ENCODE results near the gene SMARCD1. TPM values are rescaled to one million over a fixed set of nuclear protein-coding genes. Genes with fewer than 3 reads are reported as not detected.
A peak's percentile ranks its signal among the peaks of the same experiment; 100 is the strongest.

Gene SMARCD1
- total RNA-seq, 1 donor from 2014 or later: 108 TPM

GRCh38 chr12:50102646-50103309 lies 17.6 kb downstream of the SMARCD1 start:
- H3K27me3 Mint-ChIP-seq: no peaks in the 10 kb centered on the region
- CTCF ChIA-PET: interaction anchor here (1.6 to 2.4 kb wide), 2 partner anchors 9 to 15 kb away, joined by 8 to 9 read pairs; partner anchors contain the start of gene COX14
- no peak overlapping the region for H3K4me3 Mint-ChIP-seq
- TF ChIP-seq CTCF (IDR thresholded peaks at IDR 0.05): no peak
- ATAC-seq (ENCODE audit: low read depth) (peak; percentile 52), DNase-seq (no peak)
- H3K4me1 Mint-ChIP-seq: peaks cover 9% of the 10 kb centered on the region
- intact Hi-C loops (cut with micrococcal nuclease): no loop called here
- POLR2A ChIA-PET: interaction anchor here (0.7 to 2.1 kb wide), 4 partner anchors 9 to 423 kb away, joined by 3 to 10 read pairs (median 5); partner anchors contain the start of genes COX14 and SMARCD1
- H3K9me3 Mint-ChIP-seq: no peaks in the 10 kb centered on the region
- no peak overlapping the region for H3K27ac Mint-ChIP-seq
- H3K36me3 Mint-ChIP-seq (ENCODE audit: low read depth): peaks cover 53% of the 10 kb centered on the region

GRCh38 chr12:50103351-50103750 lies 18.2 kb downstream of the SMARCD1 start:
- ChIA-PET CTCF (interaction anchor here (1.2 to 2.4 kb wide), 3 partner anchors 8 to 33 kb away, joined by 5 to 9 read pairs (median 8); partner anchors contain the start of gene COX14), POLR2A (interaction anchor here (1.3 to 2.1 kb wide), 3 partner anchors 9 to 19 kb away, joined by 3 to 10 read pairs (median 7); partner anchors contain the start of genes COX14 and SMARCD1)
- Mint-ChIP-seq H3K27ac (no peak overlapping the region), H3K4me1 (peaks cover 11% of the 10 kb centered on the region), H3K27me3 (no peaks in the 10 kb centered on the region), H3K9me3 (no peaks in the 10 kb centered on the region), H3K4me3 (no peak overlapping the region), H3K36me3 (ENCODE audit: low read depth) (peaks cover 47% of the 10 kb centered on the region)
- TF ChIP-seq CTCF (IDR thresholded peaks at IDR 0.05): no peak
- DNase-seq (no peak), ATAC-seq (ENCODE audit: low read depth) (no peak)
- intact Hi-C loops (cut with micrococcal nuclease): no loop called here

- intact Hi-C loops (cut with micrococcal nuclease): no loop called here
Measured at GRCh38 chr12:50103767-50104321, 18.7 kb downstream of the SMARCD1 start, which contains the start of gene GPD1. GPD1 (plus strand) TSS chr12:50104008; CDS start chr12:50104051, 43 bp downstream.

GRCh38 chr12:50104417-50105366 lies 19.6 kb downstream of the SMARCD1 start:
- H3K4me3 Mint-ChIP-seq: no peak overlapping the region
- H3K4me1 Mint-ChIP-seq: peaks cover 25% of the 10 kb centered on the region
- H3K9me3 Mint-ChIP-seq: no peaks in the 10 kb centered on the region
- ATAC-seq (ENCODE audit: low read depth) (no peak), DNase-seq (no peak)
- H3K27ac Mint-ChIP-seq: no peak overlapping the region
- peaks cover 34% of the 10 kb centered on the region for H3K36me3 Mint-ChIP-seq (ENCODE audit: low read depth)
- intact Hi-C loops (cut with micrococcal nuclease): no loop called here
- no peak for TF ChIP-seq CTCF (IDR thresholded peaks at IDR 0.05)
- ChIA-PET CTCF (interaction anchor here (1.2 to 2.4 kb wide), 2 partner anchors 17 to 34 kb away, joined by 5 to 9 read pairs; no protein-coding TSS in a partner anchor), POLR2A (interaction anchor here (1.3 to 2.1 kb wide), 3 partner anchors 7 to 20 kb away, joined by 3 to 10 read pairs (median 7); partner anchors contain the start of genes COX14 and SMARCD1)
- H3K27me3 Mint-ChIP-seq: no peaks in the 10 kb centered on the region

More at GRCh38 chr12:50103767-50104321, 18.7 kb downstream of the SMARCD1 start, which contains the start of gene GPD1:
- Mint-ChIP-seq H3K9me3 (no peaks in the 10 kb centered on the region), H3K27me3 (no peaks in the 10 kb centered on the region), H3K36me3 (ENCODE audit: low read depth) (peaks cover 42% of the 10 kb centered on the region), H3K27ac (no peak within 1 kb of the TSS), H3K4me1 (peaks cover 16% of the 10 kb centered on the region), H3K4me3 (no peak within 1 kb of the TSS)
- CTCF ChIA-PET: interaction anchor here (1.2 to 2.4 kb wide), 3 partner anchors 8 to 33 kb away, joined by 5 to 9 read pairs (median 8); partner anchors contain the start of gene COX14
- POLR2A ChIA-PET: interaction anchor here (1.3 to 2.1 kb wide), 3 partner anchors 8 to 19 kb away, joined by 3 to 10 read pairs (median 7); partner anchors contain the start of genes COX14 and SMARCD1
- ATAC-seq (ENCODE audit: low read depth) (no peak), DNase-seq (no peak)
- TF ChIP-seq CTCF (IDR thresholded peaks at IDR 0.05): no peak
